Erythroblast (primary cell): Measurements from ENCODE around the gene TECPR1.

Source experiments
- GATA1 ChIP-seq: IDR thresholded peaks from 2 replicates; pipeline ENCODE4 v1.6.1; 2011; ENCODE audit warnings: low read depth, mild to moderate bottlenecking, control low read depth, low read length, moderate library complexity
- POLR2A ChIP-seq: IDR thresholded peaks from 2 replicates; pipeline ENCODE4 v1.6.1; 2011; ENCODE audit warnings: mild to moderate bottlenecking, low read length

GRCh38 chr7:98223351-98223897 lies 28.6 kb downstream of the TECPR1 start:
- TF ChIP-seq POLR2A = no peak
- no peak for TF ChIP-seq GATA1
